HG03378 (cell line): Measurements from ENCODE around the gene SAFB.
"Not testable (repeated sequence)": the region's sequence is repeated elsewhere in the genome, so short reads cannot be mapped to it uniquely, and the experiment has no call there.

Source experiments
- ATAC-seq: cut with Tn5 transposase; IDR thresholded peaks from one replicate; pipeline ENCODE4 v1.9.1; 2021; ENCODE audit warnings: mild to moderate bottlenecking, moderate library complexity; ENCODE audit not compliant: unreplicated experiment

The SAFB gene

DNA sequence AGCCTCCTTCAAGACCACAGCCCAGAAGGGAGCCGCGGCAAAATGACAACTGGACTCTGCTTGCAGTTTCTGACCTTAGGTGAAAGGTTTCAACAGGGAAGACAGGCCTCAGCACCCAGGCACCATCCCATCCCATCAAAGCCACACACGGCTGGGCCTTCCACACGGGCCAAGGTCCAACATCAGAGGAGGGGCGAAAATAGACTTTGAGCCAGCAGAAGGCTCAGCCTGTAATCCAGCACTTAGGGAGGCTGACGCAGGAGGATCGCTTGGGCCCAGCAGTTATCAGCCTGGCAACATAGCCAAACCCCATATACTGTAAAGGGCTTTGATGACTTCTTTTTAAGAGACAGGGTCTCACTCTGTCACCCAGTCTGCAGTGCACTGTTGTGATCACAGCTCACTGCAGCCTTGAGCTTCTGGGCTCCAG, 28.3 kb upstream of the SAFB start:
- ATAC-seq: no peak

DNA sequence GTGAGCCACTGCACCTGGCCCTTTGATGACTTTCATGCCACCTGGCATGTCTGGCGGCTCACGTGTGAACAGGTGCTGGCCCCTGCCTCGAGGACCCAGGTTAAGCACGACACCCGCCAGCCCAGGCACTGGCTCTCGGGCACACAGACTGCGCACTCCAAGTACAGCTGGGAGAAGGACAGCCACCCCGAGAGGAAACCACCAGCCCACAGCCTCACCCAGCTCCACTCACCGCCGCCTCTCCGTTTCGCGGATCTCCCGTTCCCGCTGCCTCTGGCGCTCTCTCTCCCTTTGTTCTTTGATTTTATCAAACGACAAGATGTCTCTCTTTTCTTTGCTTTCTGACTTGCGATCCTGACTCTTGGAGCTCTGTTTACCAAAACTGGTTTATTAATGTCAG, 27.8 kb upstream of the SAFB start:
- ATAC-seq: no peak

DNA sequence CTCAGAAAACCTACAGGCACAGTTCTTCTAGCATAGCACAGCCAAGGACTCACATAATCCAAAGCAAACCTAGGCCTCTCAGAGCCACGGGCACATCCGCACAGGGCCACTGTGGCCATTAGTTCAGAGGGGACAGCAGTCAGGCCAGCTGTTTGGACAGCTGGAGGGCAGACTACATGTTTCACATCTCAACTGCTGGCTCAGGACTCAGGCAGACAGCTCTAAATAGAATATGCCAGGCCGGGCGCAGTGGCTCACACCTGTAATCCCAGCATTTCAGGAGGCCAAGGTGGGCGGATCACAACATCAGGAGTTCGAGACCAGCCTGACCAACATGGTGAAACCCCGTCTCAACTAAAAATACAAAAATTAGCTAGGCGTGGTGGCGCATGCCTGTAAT, 27.1 kb upstream of the SAFB start:
- ATAC-seq: no peak

DNA sequence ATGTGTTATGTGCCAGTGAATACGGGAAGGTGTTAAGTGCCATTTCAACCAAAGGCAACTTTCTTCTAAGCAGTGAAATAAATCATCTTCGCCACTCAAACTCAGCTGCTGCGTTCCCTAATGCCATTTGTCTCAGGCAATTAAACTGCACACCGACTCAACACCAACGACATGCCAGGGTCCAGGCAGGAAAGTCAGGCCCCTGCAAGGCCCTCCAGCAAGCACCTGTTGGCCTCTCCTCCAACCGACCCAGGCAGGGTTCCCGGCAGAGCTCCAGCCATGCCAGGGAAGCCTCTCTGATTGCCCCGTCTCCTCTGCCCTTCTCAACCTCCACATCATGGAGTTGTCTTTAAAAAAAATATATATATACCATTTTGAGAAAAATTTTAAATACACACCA, 22.1 kb upstream of the SAFB start:
- no peak for ATAC-seq

DNA sequence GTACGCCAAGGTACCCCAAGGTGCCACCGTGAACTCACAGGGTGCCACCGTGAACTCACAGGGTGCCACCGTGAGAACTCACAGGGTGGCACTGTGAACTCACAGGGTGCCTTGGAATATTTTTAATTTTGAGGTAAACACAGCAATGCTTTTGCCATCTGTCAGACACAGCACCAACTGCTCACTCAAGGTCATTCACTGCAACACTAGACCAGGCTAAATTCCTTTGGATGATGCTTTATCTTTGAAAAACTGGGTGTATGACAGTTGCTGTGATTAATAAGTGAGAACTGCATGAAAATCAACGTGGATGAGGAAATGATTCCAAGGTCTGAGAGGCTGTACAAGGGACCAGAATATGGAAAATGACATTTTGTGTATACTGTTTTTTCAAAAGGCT, 19.3 kb upstream of the SAFB start:
- no peak for ATAC-seq

GRCh38 chr19:5605362-5605761, 17.5 kb upstream of the SAFB start:
- ATAC-seq: no peak

- ATAC-seq: no peak
Measured at GRCh38 chr19:5607318-5608275, 15.3 kb upstream of the SAFB start.

GRCh38 chr19:5608291-5608690, 14.6 kb upstream of the SAFB start:
- ATAC-seq: no peak

- ATAC-seq: not testable (repeated sequence)
Measured at GRCh38 chr19:5608766-5609165, 14.1 kb upstream of the SAFB start.

- no peak for ATAC-seq
Measured at GRCh38 chr19:5609881-5610448, 12.9 kb upstream of the SAFB start.

GRCh38 chr19:5612891-5613865, 9.7 kb upstream of the SAFB start:
- no peak for ATAC-seq

GRCh38 chr19:5615756-5616327, 7.0 kb upstream of the SAFB start:
- no peak for ATAC-seq

DNA sequence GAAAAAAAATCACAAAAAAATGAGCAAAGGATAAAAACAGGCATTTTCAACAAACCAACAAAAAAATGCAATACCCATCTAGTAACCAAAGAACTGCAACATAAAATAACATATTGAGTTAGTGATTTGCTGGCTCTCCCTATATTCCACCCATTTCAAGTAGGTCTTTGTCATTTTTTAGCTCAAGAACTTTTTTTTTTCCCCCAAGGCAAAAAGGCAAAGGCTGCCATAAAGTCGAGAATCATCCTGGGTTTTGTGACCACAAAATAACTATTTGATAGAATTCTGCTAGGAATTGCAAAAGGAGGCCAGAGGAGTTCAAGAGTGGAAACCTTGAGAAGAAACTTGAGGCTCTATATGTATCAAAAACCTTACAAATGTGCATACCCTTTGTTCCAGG, 5.8 kb upstream of the SAFB start:
- ATAC-seq: no peak

- ATAC-seq: no peak
Measured at GRCh38 chr19:5618591-5618990, 4.3 kb upstream of the SAFB start.

- ATAC-seq: no peak
Measured at GRCh38 chr19:5619946-5620345, 2.9 kb upstream of the SAFB start.

- no peak for ATAC-seq
Measured at GRCh38 chr19:5621311-5621944, 1.5 kb upstream of the SAFB start.

GRCh38 chr19:5621945-5622464, 878 bp upstream of the SAFB start:
- no peak for ATAC-seq

- no peak for ATAC-seq
Measured at GRCh38 chr19:5623397-5624017, 624 bp downstream of the SAFB start.

GRCh38 chr19:5624018-5624663, 1.3 kb downstream of the SAFB start:
- ATAC-seq: no peak
